Peyer's patch (tissue), 4 donors: ENCODE measurements around the gene VDAC1.

Experiments
- CTCF ChIP-seq, 6 experiments: fragments of 450-650 bp in 4 of 6; fragments of 200-600 bp in 2 of 6; sonication (generic) in 1 of 6; IDR thresholded peaks; one replicate each; pipeline ENCODE4 v1.5.1; 2017 to 2019; ENCODE audit warnings: antibody characterized with exemption in 6 of 6, mild to moderate bottlenecking in 3 of 6, moderate library complexity in 1 of 6
- POLR2A ChIP-seq, 2 donors: fragments of 450-650 bp; IDR thresholded peaks; one replicate each; pipeline ENCODE4 v1.5.1; 2017; ENCODE audit warnings: antibody characterized with exemption in 2 of 2, mild to moderate bottlenecking in 2 of 2, moderate library complexity in 2 of 2

GRCh38 chr5:133930061-133930812 lies 74.5 kb downstream of the VDAC1 start:
- TF ChIP-seq POLR2A (IDR thresholded peaks at IDR 0.05), result no peak
- no peak for TF ChIP-seq CTCF (IDR thresholded peaks at IDR 0.05)
